ENCODE data around the gene UBALD2.
"Not testable (repeated sequence)": the region's sequence is repeated elsewhere in the genome, so short reads cannot be mapped to it uniquely, and the experiment has no call there.

Gene UBALD2

DNA sequence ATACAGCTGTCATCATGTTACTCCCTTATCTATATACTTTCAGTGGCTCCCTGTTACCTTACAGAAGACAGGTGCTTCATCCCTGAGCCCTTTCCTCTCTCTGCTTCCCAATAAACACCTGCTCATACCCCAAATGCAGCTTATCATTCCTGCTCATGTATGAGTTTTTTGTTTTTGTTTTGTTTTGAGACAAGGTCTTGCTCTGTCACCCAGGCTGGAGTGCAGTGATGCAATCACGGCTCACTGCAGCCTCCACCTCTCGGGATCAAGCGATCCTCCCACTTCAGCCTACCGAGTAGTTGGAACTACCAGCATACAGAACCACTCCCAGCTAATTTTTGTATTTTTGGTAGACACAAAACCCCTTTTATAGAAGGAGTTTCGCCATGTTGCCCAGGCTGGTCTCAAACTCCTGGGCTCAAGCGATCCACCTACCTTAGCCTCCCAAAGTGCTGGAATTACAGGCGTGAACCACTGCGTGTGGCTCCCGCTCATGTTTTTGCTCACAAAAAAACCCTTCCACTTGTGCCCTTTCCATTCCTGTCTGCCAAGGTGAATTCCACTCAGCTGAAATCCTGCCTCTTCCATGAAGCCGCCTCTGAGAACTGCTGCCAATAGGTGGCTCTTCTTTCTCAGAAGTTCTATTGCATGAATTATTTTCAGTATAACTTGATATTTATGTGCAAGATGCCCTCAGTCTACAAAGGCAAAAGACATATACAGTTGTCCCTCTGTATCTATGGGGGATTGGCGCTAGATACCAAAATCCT lies 16.9 kb upstream of the UBALD2 start:
- H3K9me3 ChIP-seq (ENCODE audit: control insufficient read depth, low read depth, low read length) = no peaks in the 10 kb centered on the region
- H3K36me3 ChIP-seq (ENCODE audit: control insufficient read depth, low read depth, low read length) = no peaks in the 10 kb centered on the region
- H3K4me3 ChIP-seq (ENCODE audit: low read length) = no peak overlapping the region
- H3K4me1 ChIP-seq (ENCODE audit: control insufficient read depth, low read depth, low read length) = no peaks in the 10 kb centered on the region
- no peak overlapping the region for H3K9ac ChIP-seq (ENCODE audit: low read length)
- peaks cover 5% of the 10 kb centered on the region for H3K27me3 ChIP-seq (ENCODE audit: control insufficient read depth, insufficient read depth, low read length)
- no peak overlapping the region for H3K27ac ChIP-seq (ENCODE audit: low read length)

GRCh38 chr17:76250141-76250540 lies 15.0 kb upstream of the UBALD2 start:
- Histone ChIP-seq H3K4me3 (ENCODE audit: low read length) (no peak overlapping the region), H3K36me3 (ENCODE audit: control insufficient read depth, low read depth, low read length) (no peaks in the 10 kb centered on the region), H3K9me3 (ENCODE audit: control insufficient read depth, low read depth, low read length) (no peaks in the 10 kb centered on the region), H3K9ac (ENCODE audit: low read length) (no peak overlapping the region), H3K27ac (ENCODE audit: low read length) (no peak overlapping the region), H3K27me3 (ENCODE audit: control insufficient read depth, insufficient read depth, low read length) (no peaks in the 10 kb centered on the region), H3K4me1 (ENCODE audit: control insufficient read depth, low read depth, low read length) (no peaks in the 10 kb centered on the region)

DNA sequence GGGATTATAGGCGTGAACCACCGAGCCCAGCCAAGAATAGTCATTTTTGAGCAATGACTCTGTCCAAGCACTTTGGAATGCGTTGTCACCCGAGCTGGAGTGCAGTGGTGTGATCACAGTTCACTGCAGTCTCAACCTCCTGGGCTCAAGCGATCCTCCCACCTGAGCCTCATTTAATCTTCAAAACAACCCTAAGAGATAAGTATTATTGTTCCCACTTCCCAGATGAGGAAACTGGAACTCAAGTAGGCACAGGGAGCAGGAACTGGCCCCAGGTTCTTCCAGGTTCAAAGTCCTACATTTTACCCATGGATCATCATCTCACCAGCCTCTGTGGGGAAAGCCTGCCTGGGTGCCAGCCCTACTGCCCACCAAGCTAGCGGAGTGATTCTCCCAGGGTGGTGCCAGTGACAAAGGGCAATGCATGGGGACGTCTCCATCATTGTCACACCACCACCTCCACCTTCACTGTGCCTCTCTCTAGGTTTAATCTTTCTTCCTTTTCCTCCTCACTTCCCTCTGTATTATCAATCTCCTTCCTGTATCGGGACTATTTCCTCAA lies 13.6 kb upstream of the UBALD2 start:
- no peaks in the 10 kb centered on the region for H3K4me1 ChIP-seq (ENCODE audit: control insufficient read depth, low read depth, low read length)
- no peaks in the 10 kb centered on the region for H3K27me3 ChIP-seq (ENCODE audit: control insufficient read depth, insufficient read depth, low read length)
- no peak overlapping the region for H3K4me3 ChIP-seq (ENCODE audit: low read length)
- no peak overlapping the region for H3K9ac ChIP-seq (ENCODE audit: low read length)
- H3K27ac ChIP-seq (ENCODE audit: low read length) = no peak overlapping the region
- no peaks in the 10 kb centered on the region for H3K9me3 ChIP-seq (ENCODE audit: control insufficient read depth, low read depth, low read length)
- no peaks in the 10 kb centered on the region for H3K36me3 ChIP-seq (ENCODE audit: control insufficient read depth, low read depth, low read length)

GRCh38 chr17:76252040-76252954 lies 12.9 kb upstream of the UBALD2 start:
- Histone ChIP-seq H3K36me3 (ENCODE audit: control insufficient read depth, low read depth, low read length) (no peaks in the 10 kb centered on the region), H3K27me3 (ENCODE audit: control insufficient read depth, insufficient read depth, low read length) (no peaks in the 10 kb centered on the region), H3K9me3 (ENCODE audit: control insufficient read depth, low read depth, low read length) (no peaks in the 10 kb centered on the region), H3K9ac (ENCODE audit: low read length) (no peak overlapping the region), H3K4me1 (ENCODE audit: control insufficient read depth, low read depth, low read length) (no peaks in the 10 kb centered on the region), H3K4me3 (ENCODE audit: low read length) (no peak overlapping the region), H3K27ac (ENCODE audit: low read length) (no peak overlapping the region)

DNA sequence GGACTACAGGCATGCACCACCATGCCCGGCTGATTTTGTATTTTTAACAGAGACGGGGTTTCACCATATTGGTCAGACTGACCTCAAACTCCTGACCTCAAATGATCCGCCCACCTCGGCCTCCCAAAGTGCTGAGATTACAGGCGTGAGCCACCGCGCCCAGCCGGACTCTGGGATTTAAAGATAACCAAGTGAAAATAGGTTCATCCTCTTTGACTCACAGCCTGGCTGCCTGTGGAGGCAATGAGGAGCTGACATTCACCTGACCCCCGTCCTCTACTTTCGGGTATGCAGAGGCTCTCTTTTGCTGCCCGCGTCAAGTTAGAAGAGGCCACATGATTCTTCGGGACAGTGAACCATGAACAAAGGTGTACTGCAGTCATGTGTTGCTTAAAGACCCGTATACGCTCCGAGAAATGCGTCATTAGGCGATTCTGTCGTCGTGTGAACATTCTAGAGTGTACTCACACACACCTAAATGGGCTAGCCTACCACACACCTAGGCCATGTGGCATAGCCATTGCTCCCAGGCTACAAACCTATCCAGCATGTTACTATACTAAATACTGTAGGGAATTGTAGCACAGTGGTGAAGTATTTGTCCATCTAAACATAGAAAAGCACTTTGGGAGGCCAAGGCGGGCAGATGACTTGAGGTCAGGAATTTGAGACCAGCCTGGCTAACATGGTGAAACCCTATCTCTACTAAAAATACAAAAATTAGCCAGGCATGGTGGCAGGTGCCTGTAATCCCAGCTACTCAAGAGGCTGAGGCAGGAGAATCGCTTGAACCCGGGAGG lies 12.0 kb upstream of the UBALD2 start:
- not testable (repeated sequence) for H3K9ac ChIP-seq (ENCODE audit: low read length); H3K4me3 ChIP-seq (ENCODE audit: low read length); H3K27ac ChIP-seq (ENCODE audit: low read length); H3K4me1 ChIP-seq (ENCODE audit: control insufficient read depth, low read depth, low read length); H3K9me3 ChIP-seq (ENCODE audit: control insufficient read depth, low read depth, low read length); H3K27me3 ChIP-seq (ENCODE audit: control insufficient read depth, insufficient read depth, low read length); H3K36me3 ChIP-seq (ENCODE audit: control insufficient read depth, low read depth, low read length)

DNA sequence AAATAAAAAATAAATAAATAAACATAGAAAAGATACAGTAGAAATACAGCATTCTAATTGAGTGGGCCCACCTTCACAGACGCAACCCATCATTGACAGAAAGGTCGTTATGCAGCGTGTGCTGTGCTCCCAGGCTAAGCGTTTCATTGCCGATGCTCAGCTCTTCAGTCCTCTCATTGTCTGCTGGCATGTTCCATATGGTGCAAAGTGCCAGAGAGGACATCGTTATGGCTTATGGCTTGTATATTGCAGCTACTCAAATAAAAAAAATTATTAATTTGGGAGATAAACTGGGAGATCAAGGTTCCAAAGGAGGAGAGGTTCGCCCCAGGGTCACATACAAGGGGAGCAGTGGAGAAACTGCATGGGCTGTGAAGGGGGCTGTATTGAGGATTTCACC lies 11.3 kb upstream of the UBALD2 start:
- no peaks in the 10 kb centered on the region for H3K36me3 ChIP-seq (ENCODE audit: control insufficient read depth, low read depth, low read length)
- no peaks in the 10 kb centered on the region for H3K27me3 ChIP-seq (ENCODE audit: control insufficient read depth, insufficient read depth, low read length)
- no peak overlapping the region for H3K4me3 ChIP-seq (ENCODE audit: low read length)
- H3K9me3 ChIP-seq (ENCODE audit: control insufficient read depth, low read depth, low read length) = no peaks in the 10 kb centered on the region
- H3K9ac ChIP-seq (ENCODE audit: low read length) = no peak overlapping the region
- no peaks in the 10 kb centered on the region for H3K4me1 ChIP-seq (ENCODE audit: control insufficient read depth, low read depth, low read length)
- no peak overlapping the region for H3K27ac ChIP-seq (ENCODE audit: low read length)

DNA sequence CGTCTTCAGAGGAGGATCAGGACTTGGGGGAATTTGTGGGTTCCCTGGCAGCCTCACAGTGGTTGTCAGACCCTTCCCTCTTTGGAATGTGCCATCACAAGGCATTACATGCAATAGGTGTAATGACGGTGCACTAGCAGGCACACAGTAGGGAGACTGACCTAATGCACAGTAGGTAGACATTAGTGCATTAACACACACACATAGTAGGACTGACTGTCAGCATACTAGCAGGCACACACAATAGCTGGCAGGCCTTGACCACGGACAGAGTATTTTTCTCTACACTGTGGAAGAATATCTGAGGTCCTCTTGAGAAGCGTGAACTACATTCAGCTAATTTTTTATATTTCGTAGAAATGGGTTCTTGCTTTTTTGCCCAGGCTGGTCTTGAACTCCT lies 10.9 kb upstream of the UBALD2 start:
- H3K4me1 ChIP-seq (ENCODE audit: control insufficient read depth, low read depth, low read length) = no peaks in the 10 kb centered on the region
- no peaks in the 10 kb centered on the region for H3K27me3 ChIP-seq (ENCODE audit: control insufficient read depth, insufficient read depth, low read length)
- no peak overlapping the region for H3K4me3 ChIP-seq (ENCODE audit: low read length)
- H3K27ac ChIP-seq (ENCODE audit: low read length) = no peak overlapping the region
- H3K36me3 ChIP-seq (ENCODE audit: control insufficient read depth, low read depth, low read length) = no peaks in the 10 kb centered on the region
- no peaks in the 10 kb centered on the region for H3K9me3 ChIP-seq (ENCODE audit: control insufficient read depth, low read depth, low read length)
- no peak overlapping the region for H3K9ac ChIP-seq (ENCODE audit: low read length)

DNA sequence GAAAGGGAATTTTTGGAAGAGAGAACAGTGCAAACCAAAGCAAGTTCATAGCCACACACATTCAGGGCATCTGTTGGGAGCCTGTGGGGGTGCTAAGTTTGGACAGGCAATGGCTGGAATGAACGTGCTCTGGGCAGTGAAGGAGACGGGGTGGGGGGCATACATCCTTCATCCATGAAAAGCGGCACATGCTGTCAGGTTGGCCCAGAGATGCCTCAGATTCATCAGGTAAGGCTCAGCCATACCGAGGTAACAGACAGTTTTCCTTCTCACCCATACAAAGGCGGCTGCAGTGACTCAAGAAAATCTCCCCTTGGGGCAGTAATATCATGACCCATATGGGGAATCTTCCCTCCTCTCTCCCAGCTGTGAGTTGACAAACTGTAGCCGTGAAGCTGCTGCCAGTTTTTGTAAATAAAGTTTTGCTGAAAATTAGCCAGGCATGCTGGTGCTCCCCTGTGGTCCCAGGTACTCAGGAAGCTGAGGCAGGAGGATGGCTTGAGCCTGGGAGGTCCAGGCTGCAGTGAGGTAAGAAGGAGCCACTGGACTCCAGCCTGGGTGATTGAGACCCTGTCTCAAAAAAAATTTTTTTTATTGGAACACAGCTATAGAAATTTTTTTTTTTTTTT lies 9.2 kb upstream of the UBALD2 start:
- no peak overlapping the region for H3K4me3 ChIP-seq (ENCODE audit: low read length)
- H3K9ac ChIP-seq (ENCODE audit: low read length) = no peak overlapping the region
- H3K36me3 ChIP-seq (ENCODE audit: control insufficient read depth, low read depth, low read length) = no peaks in the 10 kb centered on the region
- no peaks in the 10 kb centered on the region for H3K4me1 ChIP-seq (ENCODE audit: control insufficient read depth, low read depth, low read length)
- H3K27me3 ChIP-seq (ENCODE audit: control insufficient read depth, insufficient read depth, low read length) = no peaks in the 10 kb centered on the region
- H3K27ac ChIP-seq (ENCODE audit: low read length) = no peak overlapping the region
- no peaks in the 10 kb centered on the region for H3K9me3 ChIP-seq (ENCODE audit: control insufficient read depth, low read depth, low read length)

DNA sequence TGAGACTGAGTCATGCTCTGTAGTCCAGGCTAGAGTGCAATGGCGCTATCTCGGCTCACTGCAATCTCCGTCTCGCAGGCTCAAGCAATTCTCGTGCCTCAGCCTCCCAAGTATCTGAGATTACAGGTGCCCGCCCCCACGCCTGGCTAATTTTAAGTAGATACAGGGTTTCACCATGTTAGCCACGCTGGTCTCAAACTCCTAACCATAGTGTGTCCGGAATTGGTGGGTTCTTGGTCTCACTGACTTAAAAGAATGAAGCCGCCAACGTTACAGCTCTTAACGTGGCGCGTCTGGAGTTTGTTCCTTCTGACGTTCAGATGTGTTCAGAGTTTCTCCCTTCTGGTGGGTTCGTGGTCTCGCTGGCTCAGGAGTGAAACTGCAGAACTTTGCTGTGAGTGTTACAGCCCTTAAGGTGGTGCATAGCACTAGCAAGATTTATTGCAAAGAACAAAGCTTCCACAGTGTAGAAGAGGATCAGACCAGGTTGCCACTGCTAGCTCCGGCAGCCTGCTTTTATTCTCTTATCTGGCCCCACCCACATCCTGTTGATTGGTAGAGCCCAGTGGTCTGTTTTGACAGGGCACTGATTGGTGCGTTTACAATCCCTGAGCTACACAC lies 8.6 kb upstream of the UBALD2 start:
- not testable (repeated sequence) for H3K4me1 ChIP-seq (ENCODE audit: control insufficient read depth, low read depth, low read length); H3K9me3 ChIP-seq (ENCODE audit: control insufficient read depth, low read depth, low read length); H3K36me3 ChIP-seq (ENCODE audit: control insufficient read depth, low read depth, low read length); H3K27ac ChIP-seq (ENCODE audit: low read length); H3K27me3 ChIP-seq (ENCODE audit: control insufficient read depth, insufficient read depth, low read length); H3K9ac ChIP-seq (ENCODE audit: low read length); H3K4me3 ChIP-seq (ENCODE audit: low read length)

DNA sequence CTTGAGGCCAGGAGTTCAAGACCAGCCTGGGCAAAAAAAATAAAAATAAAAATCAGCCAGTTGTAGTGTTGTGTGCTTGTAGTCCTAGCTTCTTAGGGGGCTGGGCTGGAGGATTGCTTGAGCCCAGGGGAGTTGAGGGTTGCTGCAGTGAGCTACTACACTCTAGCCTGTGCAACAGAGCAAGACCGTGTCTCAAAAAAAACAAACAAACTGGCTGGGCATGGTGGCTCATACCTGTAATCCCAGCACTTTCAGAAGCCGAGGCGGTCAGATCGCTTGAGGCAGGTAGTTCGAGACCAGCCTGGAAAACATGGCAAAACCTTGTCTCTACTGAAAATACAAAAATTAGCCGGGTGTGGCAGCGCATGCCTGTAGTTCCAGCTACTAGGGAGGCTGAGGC lies 4.9 kb upstream of the UBALD2 start:
- Histone ChIP-seq H3K9ac (ENCODE audit: low read length) (no peak overlapping the region), H3K4me3 (ENCODE audit: low read length) (no peak overlapping the region), H3K4me1 (ENCODE audit: control insufficient read depth, low read depth, low read length) (peaks cover 4% of the 10 kb centered on the region), H3K9me3 (ENCODE audit: control insufficient read depth, low read depth, low read length) (no peaks in the 10 kb centered on the region), H3K27ac (ENCODE audit: low read length) (no peak overlapping the region), H3K36me3 (ENCODE audit: control insufficient read depth, low read depth, low read length) (no peaks in the 10 kb centered on the region), H3K27me3 (ENCODE audit: control insufficient read depth, insufficient read depth, low read length) (no peaks in the 10 kb centered on the region)
